OCI-LY3 (cell line): ENCODE results near the gene BMP2K.
"Not testable (repeated sequence)": the region's sequence is repeated elsewhere in the genome, so short reads cannot be mapped to it uniquely, and the experiment has no call there.

Experiments
- H2AFZ ChIP-seq: fragments of 200-600, 300-600 bp; shearing (Covaris generic); 2 replicates; pipeline ENCODE4 v1.6.0; 2014; ENCODE audit warnings: antibody characterized with exemption, low read depth, low read length
- H3K27ac ChIP-seq: fragments of 200-600, 300-600 bp; sonication (generic); 2 replicates; pipeline ENCODE4 v1.5.1; 2014; ENCODE audit warnings: mild to moderate bottlenecking, low read length, moderate library complexity, mixed read lengths
- H3K27me3 ChIP-seq: fragments of 200-600, 300-600 bp; sonication (generic); 2 replicates; pipeline ENCODE4 v1.6.1; 2014; ENCODE audit warnings: low read depth, low read length, mixed read lengths
- H3K36me3 ChIP-seq: fragments of 200-600, 300-600 bp; sonication (generic); replicated peaks from 2 replicates; pipeline ENCODE3; 2014; ENCODE audit warnings: low read depth, low read length, mixed read lengths
- H3K4me1 ChIP-seq: fragments of 300-600, 200-600 bp; sonication (generic); 2 replicates; pipeline ENCODE4 v1.6.1; 2014; ENCODE audit warnings: low read length, mixed read lengths
- H3K4me2 ChIP-seq: fragments of 200-600, 300-600 bp; sonication (generic); 2 replicates; pipeline ENCODE4 v1.6.1; 2014; ENCODE audit warnings: low read length, mixed read lengths
- H3K4me3 ChIP-seq: fragments of 300-600, 200-600 bp; sonication (generic); 2 replicates; pipeline ENCODE4 v1.5.1; 2014; ENCODE audit warnings: antibody characterized with exemption, mild to moderate bottlenecking, low read length, moderate library complexity
- H3K79me2 ChIP-seq: fragments of 300-600, 200-600 bp; shearing (Covaris generic); 2 replicates; pipeline ENCODE4 v1.6.1; 2014; ENCODE audit warnings: mild to moderate bottlenecking, low read length, mixed read lengths
- H3K9ac ChIP-seq: fragments of 300-600, 200-600 bp; shearing (Covaris generic); 2 replicates; pipeline ENCODE4 v1.6.0; 2014; ENCODE audit warnings: mild to moderate bottlenecking, low read length, moderate library complexity
- H3K9me3 ChIP-seq: fragments of 200-600, 300-600 bp; shearing (Covaris generic); 2 replicates; pipeline ENCODE4 v1.6.1; 2014; ENCODE audit warnings: low read length, mixed read lengths; ENCODE audit not compliant: insufficient read depth
- H4K20me1 ChIP-seq: fragments of 200-600, 300-600 bp; sonication (generic); 2 replicates; pipeline ENCODE4 v1.6.1; 2016; ENCODE audit warnings: low read length, mixed read lengths; ENCODE audit not compliant: insufficient read depth
- EZH2phosphoT487 ChIP-seq: fragments of 200-600 bp; shearing (Covaris generic); IDR thresholded peaks from 2 replicates; pipeline ENCODE4 v1.6.1; 2018; ENCODE audit warnings: antibody characterized with exemption, mixed run types, low read depth
- TF ChIP-seq, protein P1 (sequence below): fragments of 200-600, 300-600 bp; sonication (generic); IDR thresholded peaks from 2 replicates; pipeline ENCODE4 v1.5.1; 2014; ENCODE audit warnings: antibody characterized with exemption, low read length, low read depth

BMP2K gene

DNA sequence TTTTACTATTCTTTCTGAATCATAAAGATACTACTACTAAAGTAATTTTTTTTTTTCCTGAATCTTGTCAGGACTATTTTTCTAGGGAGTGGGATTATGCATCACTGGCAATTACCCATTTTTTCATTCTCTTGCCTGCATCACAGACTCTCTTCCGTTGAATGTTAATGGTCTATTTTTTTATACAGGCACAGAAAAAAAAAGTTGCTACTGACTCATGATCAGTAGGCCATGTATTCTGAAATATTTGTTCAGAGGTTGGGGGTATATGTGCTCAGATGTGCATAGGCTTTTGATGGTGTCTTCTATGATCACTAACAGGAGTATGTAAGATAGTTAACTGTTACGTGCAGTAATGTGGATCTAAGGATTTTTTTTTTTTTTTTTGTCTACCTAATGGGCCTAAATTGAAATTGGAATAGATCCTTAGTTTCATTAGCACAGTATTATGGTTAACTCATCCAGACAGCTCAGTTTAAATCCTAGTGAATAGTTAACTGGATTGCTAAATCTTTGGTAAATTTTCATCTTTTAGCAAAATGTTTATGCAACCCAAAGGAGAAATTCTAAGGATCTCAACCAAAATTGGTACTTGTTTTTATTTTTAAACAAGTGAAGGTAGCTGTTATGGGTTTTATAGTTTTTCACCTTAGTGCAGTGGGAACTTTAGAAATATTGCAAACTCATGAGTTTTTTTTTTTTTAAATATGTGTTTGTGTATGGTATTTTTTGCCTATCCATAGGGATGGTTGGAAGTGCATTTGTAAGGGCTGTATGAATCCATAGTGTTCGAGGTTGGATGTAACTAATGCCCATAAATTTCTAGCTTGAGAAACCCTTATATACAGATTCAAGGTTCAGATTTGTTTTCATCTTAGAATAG, 12.1 kb downstream of the BMP2K start:
- Histone ChIP-seq H3K9me3 (no peaks in the 10 kb centered on the region), H2AFZ (no peak overlapping the region), H3K36me3 (no peaks in the 10 kb centered on the region), H3K27me3 (no peaks in the 10 kb centered on the region), H3K4me1 (0 out of 2 replicates have a peak, but pooled peaks cover 3% of the 10 kb centered on the region), H4K20me1 (peaks cover 49% of the 10 kb centered on the region), H3K9ac (no peak overlapping the region), H3K27ac (no peak overlapping the region), H3K4me3 (no peak overlapping the region), H3K4me2 (no peak overlapping the region), H3K79me2 (peaks cover 94% of the 10 kb centered on the region)
- TF ChIP-seq, protein P1, sequence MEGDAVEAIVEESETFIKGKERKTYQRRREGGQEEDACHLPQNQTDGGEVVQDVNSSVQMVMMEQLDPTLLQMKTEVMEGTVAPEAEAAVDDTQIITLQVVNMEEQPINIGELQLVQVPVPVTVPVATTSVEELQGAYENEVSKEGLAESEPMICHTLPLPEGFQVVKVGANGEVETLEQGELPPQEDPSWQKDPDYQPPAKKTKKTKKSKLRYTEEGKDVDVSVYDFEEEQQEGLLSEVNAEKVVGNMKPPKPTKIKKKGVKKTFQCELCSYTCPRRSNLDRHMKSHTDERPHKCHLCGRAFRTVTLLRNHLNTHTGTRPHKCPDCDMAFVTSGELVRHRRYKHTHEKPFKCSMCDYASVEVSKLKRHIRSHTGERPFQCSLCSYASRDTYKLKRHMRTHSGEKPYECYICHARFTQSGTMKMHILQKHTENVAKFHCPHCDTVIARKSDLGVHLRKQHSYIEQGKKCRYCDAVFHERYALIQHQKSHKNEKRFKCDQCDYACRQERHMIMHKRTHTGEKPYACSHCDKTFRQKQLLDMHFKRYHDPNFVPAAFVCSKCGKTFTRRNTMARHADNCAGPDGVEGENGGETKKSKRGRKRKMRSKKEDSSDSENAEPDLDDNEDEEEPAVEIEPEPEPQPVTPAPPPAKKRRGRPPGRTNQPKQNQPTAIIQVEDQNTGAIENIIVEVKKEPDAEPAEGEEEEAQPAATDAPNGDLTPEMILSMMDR: no peak
- TF ChIP-seq EZH2phosphoT487: no peak

DNA sequence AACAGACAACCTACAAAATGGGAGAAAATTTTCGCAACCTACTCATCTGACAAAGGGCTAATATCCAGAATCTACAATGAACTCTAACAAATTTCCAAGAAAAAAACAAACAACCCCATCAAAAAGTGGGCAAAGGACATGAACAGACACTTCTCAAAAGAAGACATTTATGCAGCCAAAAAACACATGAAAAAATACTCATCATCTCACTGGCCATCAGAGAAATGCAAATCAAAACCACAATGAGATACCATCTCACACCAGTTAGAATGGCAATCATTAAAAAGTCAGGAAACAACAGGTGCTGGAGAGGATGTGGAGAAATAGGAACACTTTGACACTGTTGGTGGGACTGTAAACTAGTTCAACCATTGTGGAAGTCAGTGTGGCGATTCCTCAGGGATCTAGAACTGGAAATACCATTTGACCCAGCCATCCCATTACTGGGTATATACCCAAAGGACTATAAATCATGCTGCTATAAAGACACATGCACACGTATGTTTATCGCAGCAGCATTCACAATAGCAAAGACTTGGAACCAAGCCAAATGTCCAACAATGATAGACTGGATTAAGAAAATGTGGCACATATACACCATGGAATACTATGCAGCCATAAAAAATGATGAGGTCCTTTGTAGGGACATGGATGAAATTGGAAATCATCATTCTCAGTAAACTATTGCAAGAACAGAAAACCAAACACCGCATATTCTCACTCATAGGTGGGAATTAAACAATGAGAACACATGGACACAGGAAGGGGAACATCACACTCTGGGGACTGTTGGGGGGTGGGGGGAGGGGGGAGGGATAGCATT, 19.7 kb downstream of the BMP2K start:
- H4K20me1 ChIP-seq: peaks cover 17% of the 10 kb centered on the region
- not testable (repeated sequence) for H3K27ac ChIP-seq, H3K9ac ChIP-seq, H3K4me2 ChIP-seq, H3K36me3 ChIP-seq, H3K9me3 ChIP-seq, H3K27me3 ChIP-seq, H3K4me3 ChIP-seq, H3K4me1 ChIP-seq, H2AFZ ChIP-seq
- H3K79me2 ChIP-seq: peaks cover 64% of the 10 kb centered on the region

DNA sequence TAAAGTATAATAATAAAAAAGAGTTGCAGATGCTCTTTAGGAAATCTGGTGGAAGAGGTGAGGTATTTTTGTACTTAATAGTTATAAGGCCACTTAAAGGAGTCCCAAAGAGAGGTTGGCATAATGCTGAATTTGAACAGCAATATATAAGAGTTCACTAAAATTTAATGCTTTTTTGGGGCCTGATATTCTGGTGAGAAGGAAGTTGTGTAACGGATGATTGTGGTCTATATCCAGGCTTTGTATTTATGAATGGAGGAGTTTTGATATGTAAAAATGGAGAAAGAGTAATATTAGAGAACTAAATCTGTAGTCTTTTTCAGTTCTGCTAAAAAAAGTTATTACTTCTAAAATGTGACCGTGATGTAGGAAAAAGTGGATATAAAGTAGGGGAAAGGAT, 20.4 kb downstream of the BMP2K start:
- Histone ChIP-seq H3K27me3 (no peaks in the 10 kb centered on the region), H3K9ac (no peak overlapping the region), H3K4me3 (no peak overlapping the region), H4K20me1 (peaks cover 19% of the 10 kb centered on the region), H3K9me3 (no peaks in the 10 kb centered on the region), H3K27ac (no peak overlapping the region), H3K79me2 (peaks cover 64% of the 10 kb centered on the region), H3K36me3 (peaks cover 9% of the 10 kb centered on the region), H3K4me2 (no peak overlapping the region), H3K4me1 (0 out of 2 replicates have a peak, but pooled peaks cover 4% of the 10 kb centered on the region), H2AFZ (no peak overlapping the region)
- no peak for TF ChIP-seq EZH2phosphoT487
- TF ChIP-seq, protein P1: no peak

DNA sequence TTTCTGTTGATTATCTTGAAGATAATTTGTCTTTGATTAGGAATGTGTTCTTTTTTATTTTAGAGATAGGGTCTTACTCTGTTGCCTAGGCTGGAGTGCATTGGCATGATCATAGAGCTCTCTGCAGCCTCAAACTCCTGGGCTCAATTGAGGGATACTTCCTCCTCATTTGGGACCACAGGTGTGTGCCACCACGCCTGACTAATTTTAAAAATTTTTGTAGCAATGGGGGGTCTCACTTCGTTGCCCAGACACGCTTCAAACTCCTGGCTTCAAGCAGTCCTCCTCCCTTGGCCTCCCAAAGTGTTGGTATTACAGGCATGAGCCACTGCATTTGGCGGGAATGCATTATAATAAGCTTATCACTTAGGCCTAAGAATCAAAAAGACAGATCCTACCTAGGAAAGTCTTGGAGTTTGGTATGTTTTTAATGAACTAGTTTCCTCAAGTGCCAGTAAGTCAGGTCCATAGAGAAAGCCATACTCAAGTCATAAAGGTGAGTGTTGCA, 21.7 kb downstream of the BMP2K start:
- TF ChIP-seq EZH2phosphoT487: no peak
- TF ChIP-seq, protein P1: no peak
- Histone ChIP-seq H3K79me2 (peaks cover 64% of the 10 kb centered on the region), H3K27me3 (no peaks in the 10 kb centered on the region), H3K36me3 (peaks cover 9% of the 10 kb centered on the region), H3K4me3 (no peak overlapping the region), H2AFZ (no peak overlapping the region), H3K27ac (no peak overlapping the region), H4K20me1 (peaks cover 20% of the 10 kb centered on the region), H3K4me1 (0 out of 2 replicates have a peak, but pooled peaks cover 4% of the 10 kb centered on the region), H3K4me2 (no peak overlapping the region), H3K9ac (no peak overlapping the region), H3K9me3 (no peaks in the 10 kb centered on the region)
